HEK293T (cell line): ENCODE data around the gene TAGLN3.

Source experiments
- ARNT ChIP-seq: fragments of 450-650 bp; IDR thresholded peaks from 2 replicates; pipeline ENCODE4 v1.6.1; 2017; ENCODE audit warnings: mild to moderate bottlenecking
- BHLHE40 ChIP-seq: fragments of 450-650 bp; IDR thresholded peaks from 2 replicates; pipeline ENCODE4 v1.6.1; 2016; ENCODE audit warnings: mild to moderate bottlenecking, moderate library complexity, borderline replicate concordance
- ELF4 ChIP-seq: fragments of 450-650 bp; IDR thresholded peaks from 2 replicates; pipeline ENCODE4 v1.6.1; 2017; ENCODE audit warnings: antibody characterized with exemption
- FOXA1 ChIP-seq: fragments of 450-650 bp; IDR thresholded peaks from 2 replicates; pipeline ENCODE4 v1.6.1; 2016; ENCODE audit warnings: mild to moderate bottlenecking
- FOXM1 ChIP-seq: fragments of 450-650 bp; IDR thresholded peaks from 2 replicates; pipeline ENCODE4 v1.6.1; 2017; ENCODE audit warnings: mild to moderate bottlenecking, borderline replicate concordance
- NFRKB ChIP-seq: fragments of 450-650 bp; IDR thresholded peaks from 2 replicates; pipeline ENCODE4 v1.6.1; 2016; ENCODE audit warnings: mild to moderate bottlenecking, moderate library complexity
- SP1 ChIP-seq: fragments of 450-650 bp; IDR thresholded peaks from 2 replicates; pipeline ENCODE4 v1.6.1; 2017
- SUZ12 ChIP-seq: fragments of 450-650 bp; IDR thresholded peaks from 2 replicates; pipeline ENCODE4 v1.6.1; 2016; ENCODE audit warnings: mild to moderate bottlenecking
- TARDBP ChIP-seq: fragments of 450-650 bp; IDR thresholded peaks from 2 replicates; pipeline ENCODE4 v1.6.1; 2016
- ZNF384 ChIP-seq: fragments of 450-650 bp; IDR thresholded peaks from 2 replicates; pipeline ENCODE4 v1.6.1; 2016

DNA sequence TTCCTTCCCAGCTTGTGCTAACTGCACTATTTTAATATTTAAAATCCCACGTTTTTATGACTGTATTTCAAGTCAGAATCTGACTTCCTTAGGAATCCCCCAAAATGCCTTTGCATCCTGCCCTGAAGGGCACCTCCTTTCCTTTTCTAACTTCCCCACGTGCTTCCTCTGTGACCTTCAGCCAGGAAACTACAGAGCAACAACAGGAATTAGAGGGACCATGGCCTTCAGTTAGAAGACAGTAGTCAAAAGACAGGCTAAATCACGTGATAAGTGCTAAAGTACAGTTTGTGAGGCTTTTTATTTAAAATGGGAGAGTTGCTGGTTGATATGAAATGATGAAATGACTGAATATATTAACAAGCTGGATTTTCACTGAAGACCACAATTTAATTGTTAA, 31.7 kb upstream of the TAGLN3 start:
- TF ChIP-seq ELF4 (no peak), BHLHE40 (no peak), FOXA1 (no peak), FOXM1 (no peak), SP1 (no peak), ARNT (no peak), NFRKB (no peak), ZNF384 (no peak), TARDBP (no peak), SUZ12 (no peak)
